ACC112 (cell line): ENCODE measurements around the gene GLIPR1.
"Not testable (repeated sequence)": the region's sequence is repeated elsewhere in the genome, so short reads cannot be mapped to it uniquely, and the experiment has no call there.

Source experiments
- H2AFZ ChIP-seq: fragments of 200-600 bp; sonication (generic); one replicate; pipeline ENCODE4 v1.6.0; 2017; ENCODE audit warnings: antibody characterized with exemption, low read length; ENCODE audit not compliant: unreplicated experiment
- H3K27ac ChIP-seq: fragments of 200-600 bp; sonication (generic); 2 replicates; pipeline ENCODE4 v1.5.1; 2014; ENCODE audit warnings: low read depth, mild to moderate bottlenecking, antibody characterized with exemption, low read length, moderate library complexity
- H3K27me3 ChIP-seq: fragments of 200-600 bp; sonication (generic); 2 replicates; pipeline ENCODE4 v1.6.1; 2014; ENCODE audit warnings: mild to moderate bottlenecking, antibody characterized with exemption, low read length, moderate library complexity, mixed read lengths; ENCODE audit not compliant: insufficient read depth
- H3K36me3 ChIP-seq: fragments of 200-600 bp; sonication (generic); 2 replicates; pipeline ENCODE4 v1.6.1; 2016; ENCODE audit warnings: mild to moderate bottlenecking, antibody characterized with exemption, low read length, moderate library complexity, mixed read lengths; ENCODE audit not compliant: insufficient read depth
- H3K4me1 ChIP-seq: fragments of 200-600 bp; sonication (generic); one replicate; pipeline ENCODE4 v1.6.1; 2016; ENCODE audit warnings: low read length, mixed read lengths; ENCODE audit not compliant: insufficient read depth, unreplicated experiment, control insufficient read depth
- H3K4me3 ChIP-seq: fragments of 200-600 bp; sonication (generic); 2 replicates; pipeline ENCODE4 v1.5.1; 2014; ENCODE audit warnings: mild to moderate bottlenecking, low read depth, low read length
- H3K79me2 ChIP-seq: fragments of 200-600 bp; sonication (generic); one replicate; pipeline ENCODE4 v1.6.0; 2016; ENCODE audit warnings: low read length; ENCODE audit not compliant: control insufficient read depth, unreplicated experiment, insufficient read depth

Gene GLIPR1

GRCh38 chr12:75511116-75512048, 30.8 kb downstream of the GLIPR1 start, which contains the start of gene KRR1:
TSS of gene KRR1 (minus strand) at chr12:75511609. CDS start at chr12:75511597, 12 bp downstream.
- no peaks in the 10 kb centered on the region for H3K27me3 ChIP-seq
- peak within 1 kb of the TSS; percentile 96 for H3K4me3 ChIP-seq
- peaks cover 47% of the 10 kb centered on the region for H3K79me2 ChIP-seq
- peaks cover 33% of the 10 kb centered on the region for H3K4me1 ChIP-seq
- 0 out of 2 replicates have a peak, but pooled peaks cover 4% of the 10 kb centered on the region for H3K36me3 ChIP-seq
- H3K27ac ChIP-seq = peak within 1 kb of the TSS; percentile 50
- peak within 1 kb of the TSS; percentile 92 for H2AFZ ChIP-seq

GRCh38 chr12:75521224-75521623, 40.7 kb downstream of the GLIPR1 start:
- H2AFZ ChIP-seq, H3K36me3 ChIP-seq, H3K4me1 ChIP-seq, H3K4me3 ChIP-seq, H3K79me2 ChIP-seq, H3K27me3 ChIP-seq, H3K27ac ChIP-seq: not testable (repeated sequence)

GRCh38 chr12:75522124-75522523, 41.6 kb downstream of the GLIPR1 start:
- H3K4me3 ChIP-seq, H2AFZ ChIP-seq, H3K79me2 ChIP-seq, H3K36me3 ChIP-seq, H3K4me1 ChIP-seq, H3K27me3 ChIP-seq, H3K27ac ChIP-seq: not testable (repeated sequence)

GRCh38 chr12:75525263-75525662, 44.7 kb downstream of the GLIPR1 start:
- peaks cover 3% of the 10 kb centered on the region for H3K4me1 ChIP-seq
- no peak overlapping the region for H3K27ac ChIP-seq
- H3K36me3 ChIP-seq = no peaks in the 10 kb centered on the region
- H3K79me2 ChIP-seq = no peaks in the 10 kb centered on the region
- peak overlapping the region; percentile 75 for H2AFZ ChIP-seq
- no peaks in the 10 kb centered on the region for H3K27me3 ChIP-seq
- no peak overlapping the region for H3K4me3 ChIP-seq

- Histone ChIP-seq H3K27me3 (no peaks in the 10 kb centered on the region), H3K4me3 (no peak overlapping the region), H3K79me2 (no peaks in the 10 kb centered on the region), H2AFZ (no peak overlapping the region), H3K36me3 (no peaks in the 10 kb centered on the region), H3K4me1 (peaks cover 3% of the 10 kb centered on the region), H3K27ac (no peak overlapping the region)
Measured at GRCh38 chr12:75526655-75527511, 46.3 kb downstream of the GLIPR1 start.

GRCh38 chr12:75528272-75528671, 47.7 kb downstream of the GLIPR1 start:
- Histone ChIP-seq H2AFZ (no peak overlapping the region), H3K27ac (no peak overlapping the region), H3K36me3 (no peaks in the 10 kb centered on the region), H3K27me3 (no peaks in the 10 kb centered on the region), H3K4me3 (no peak overlapping the region), H3K4me1 (peaks cover 3% of the 10 kb centered on the region), H3K79me2 (no peaks in the 10 kb centered on the region)

- H2AFZ ChIP-seq = no peak overlapping the region
Measured at GRCh38 chr12:75528692-75529091, 48.1 kb downstream of the GLIPR1 start.

GRCh38 chr12:75529316-75529715, 48.8 kb downstream of the GLIPR1 start:
- no peak overlapping the region for H2AFZ ChIP-seq
- H3K27me3 ChIP-seq = no peaks in the 10 kb centered on the region
- H3K4me1 ChIP-seq = peaks cover 3% of the 10 kb centered on the region
- no peak overlapping the region for H3K4me3 ChIP-seq
- no peaks in the 10 kb centered on the region for H3K79me2 ChIP-seq
- no peak overlapping the region for H3K27ac ChIP-seq
- no peaks in the 10 kb centered on the region for H3K36me3 ChIP-seq

More at GRCh38 chr12:75528692-75529091, 48.1 kb downstream of the GLIPR1 start:
- no peak overlapping the region for H3K27ac ChIP-seq
- no peaks in the 10 kb centered on the region for H3K27me3 ChIP-seq
- H3K4me1 ChIP-seq = peaks cover 3% of the 10 kb centered on the region
- no peaks in the 10 kb centered on the region for H3K79me2 ChIP-seq
- H3K4me3 ChIP-seq = no peak overlapping the region
- H3K36me3 ChIP-seq = no peaks in the 10 kb centered on the region

- H3K4me1 ChIP-seq = peaks cover 3% of the 10 kb centered on the region
- no peaks in the 10 kb centered on the region for H3K79me2 ChIP-seq
- H3K4me3 ChIP-seq = no peak overlapping the region
- no peaks in the 10 kb centered on the region for H3K36me3 ChIP-seq
- H3K27me3 ChIP-seq = no peaks in the 10 kb centered on the region
- H3K27ac ChIP-seq = no peak overlapping the region
- no peak overlapping the region for H2AFZ ChIP-seq
Measured at GRCh38 chr12:75529826-75530225, 49.3 kb downstream of the GLIPR1 start.

- Histone ChIP-seq H3K4me3 (no peak overlapping the region), H3K36me3 (no peaks in the 10 kb centered on the region), H3K4me1 (no peaks in the 10 kb centered on the region), H3K27ac (no peak overlapping the region), H2AFZ (no peak overlapping the region), H3K27me3 (no peaks in the 10 kb centered on the region), H3K79me2 (no peaks in the 10 kb centered on the region)
Measured at GRCh38 chr12:75533239-75533638, 52.7 kb downstream of the GLIPR1 start.
